ENCODE data around the gene PCDHB6. TPM values are rescaled to one million over a fixed set of nuclear protein-coding genes. Genes with fewer than 3 reads are reported as not detected.

The PCDHB6 gene
- 0.12 TPM in 1 of 2 replicates, not detected in the other for total RNA-seq

DNA sequence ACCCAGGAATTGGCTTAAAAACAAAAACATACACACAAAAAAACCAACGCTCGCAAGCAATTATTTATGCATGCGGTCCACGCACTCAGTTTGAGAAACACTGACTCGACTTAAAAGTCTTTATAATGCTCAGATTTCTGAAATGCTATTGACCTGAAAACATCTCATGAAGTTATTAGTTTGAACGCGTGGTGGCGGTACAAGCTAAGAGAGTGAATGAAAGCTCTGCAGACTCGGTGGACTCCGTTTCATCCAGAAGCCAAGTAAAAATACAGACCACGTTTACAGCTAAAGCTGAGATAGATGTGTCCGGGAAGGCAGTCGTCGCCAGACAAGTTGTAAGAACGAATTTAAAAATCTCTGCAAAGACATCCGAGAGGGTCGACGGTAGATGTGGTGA, at the start of gene PCDHB6:
Gene PCDHB6 (plus strand): TSS at position 246 of the 400 bp plus-strand sequence. CDS start 201 bp downstream, outside the sequence.

DNA sequence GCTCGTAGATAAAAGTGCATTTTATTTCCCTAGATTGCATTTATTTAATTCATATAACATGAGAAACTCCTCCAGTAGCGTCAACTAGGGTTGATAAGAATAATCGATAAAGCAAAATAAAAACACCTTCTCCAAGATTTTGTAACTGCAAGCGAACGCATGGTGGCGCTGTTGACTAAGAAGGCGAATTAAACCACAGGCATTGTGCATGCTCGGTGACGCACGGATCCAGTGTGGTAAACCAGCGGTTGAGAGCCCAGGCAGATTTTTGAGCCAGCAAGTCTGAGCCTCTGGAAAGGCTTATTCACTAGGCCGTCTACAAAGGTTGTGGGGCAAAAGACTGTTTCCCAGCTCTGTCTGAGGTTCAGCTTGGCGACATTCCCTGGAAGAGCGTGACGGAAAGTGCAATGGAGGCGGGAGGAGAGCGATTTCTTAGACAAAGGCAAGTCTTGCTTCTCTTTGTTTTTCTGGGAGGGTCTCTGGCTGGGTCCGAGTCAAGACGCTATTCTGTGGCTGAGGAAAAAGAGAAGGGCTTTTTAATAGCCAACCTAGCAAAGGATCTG, 49.5 kb upstream of the PCDHB6 start, which contains the start of gene PCDHB3:
Gene PCDHB3 (plus strand): TSS at position 231 of the 563 bp plus-strand sequence. CDS start 177 bp downstream, at position 408.

DNA sequence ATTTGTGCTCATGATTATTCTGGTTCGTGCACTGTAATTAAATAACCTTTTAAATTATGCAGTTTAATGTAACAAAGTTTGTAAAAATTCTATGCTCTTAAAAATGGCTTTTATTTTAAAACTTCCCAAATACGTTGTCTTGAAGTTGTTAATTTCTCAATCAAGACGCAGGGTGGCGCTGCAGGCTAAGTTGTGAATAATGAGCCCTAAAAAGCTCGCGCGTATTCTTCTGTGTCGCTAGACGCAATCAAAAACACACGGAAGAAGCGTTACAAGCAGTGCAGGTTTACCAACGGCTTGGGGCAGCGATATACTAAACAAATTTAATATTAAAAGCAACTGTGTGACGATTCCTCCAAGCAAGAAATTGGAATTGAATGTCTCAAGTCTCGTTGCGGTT, 28.3 kb upstream of the PCDHB6 start, which contains the start of gene PCDHB4:
Gene PCDHB4 (plus strand): TSS at position 256 of the 400 bp plus-strand sequence. CDS start 181 bp downstream, outside the sequence.

DNA sequence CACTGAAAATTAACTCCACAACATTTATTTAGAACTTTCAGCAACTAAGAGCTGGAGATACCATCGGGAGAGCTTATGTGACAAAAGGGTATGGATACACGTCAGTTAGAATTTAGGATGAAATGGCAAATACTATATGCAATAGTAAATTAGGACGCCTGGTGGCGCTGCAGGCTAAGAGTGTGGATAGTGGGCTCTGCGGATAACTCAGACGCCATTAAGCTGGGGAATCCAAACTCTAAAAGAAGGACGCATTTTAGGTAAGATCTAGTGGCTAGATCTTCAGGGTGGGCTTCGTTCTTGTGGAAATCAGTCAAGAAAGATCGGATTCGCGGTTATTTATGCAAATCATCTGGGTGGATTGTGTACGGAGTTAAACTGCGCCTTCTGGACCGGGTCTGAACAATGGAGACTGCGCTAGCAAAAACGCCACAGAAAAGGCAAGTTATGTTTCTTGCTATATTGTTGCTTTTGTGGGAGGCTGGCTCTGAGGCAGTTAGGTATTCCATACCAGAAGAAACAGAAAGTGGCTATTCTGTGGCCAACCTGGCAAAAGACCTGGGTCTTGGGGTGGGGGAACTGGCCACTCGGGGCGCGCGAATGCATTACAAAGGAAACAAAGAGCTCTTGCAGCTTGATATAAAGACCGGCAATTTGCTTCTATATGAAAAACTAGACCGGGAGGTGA, 14.7 kb upstream of the PCDHB6 start, which contains the start of gene PCDHB5:
Gene PCDHB5 (plus strand): TSS at position 177 of the 688 bp plus-strand sequence. CDS start 229 bp downstream, at position 406.

DNA sequence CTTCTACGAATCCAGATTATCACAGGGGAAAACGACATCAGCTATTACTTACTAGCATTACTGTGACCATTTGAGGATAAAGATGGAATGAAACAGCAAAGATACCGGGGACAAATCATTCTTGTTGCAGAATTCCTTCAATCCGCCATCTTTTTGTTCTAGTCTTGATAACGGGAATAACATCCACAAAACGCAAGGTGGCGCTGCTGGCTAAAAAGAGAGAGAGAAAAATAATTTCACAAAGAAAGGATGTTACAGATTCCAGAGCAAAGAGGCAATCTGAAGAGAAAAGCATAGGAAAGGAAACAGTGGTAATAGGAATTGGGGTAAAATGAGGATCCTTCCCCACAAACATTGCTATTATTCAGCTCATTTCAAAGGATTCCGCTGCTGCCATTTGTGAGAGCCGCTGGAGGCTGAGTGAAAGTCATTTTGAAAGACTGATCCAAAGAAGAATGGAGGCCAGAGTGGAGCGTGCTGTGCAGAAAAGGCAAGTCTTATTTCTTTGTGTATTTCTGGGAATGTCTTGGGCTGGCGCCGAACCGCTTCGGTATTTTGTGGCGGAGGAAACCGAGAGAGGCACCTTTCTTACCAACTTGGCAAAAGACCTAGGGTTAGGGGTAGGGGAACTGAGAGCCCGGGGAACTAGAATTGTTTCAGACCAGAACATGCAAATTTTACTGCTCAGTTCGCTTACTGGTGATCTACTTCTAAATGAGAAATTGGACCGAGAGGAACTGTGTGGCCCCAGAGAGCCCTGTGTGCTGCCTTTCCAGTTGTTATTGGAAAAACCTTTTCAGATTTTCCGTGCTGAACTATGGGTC, 22.7 kb downstream of the PCDHB6 start, which contains the start of gene PCDHB7:
Gene PCDHB7 (plus strand): TSS at position 264 of the 824 bp plus-strand sequence. CDS start 192 bp downstream, at position 456.

DNA sequence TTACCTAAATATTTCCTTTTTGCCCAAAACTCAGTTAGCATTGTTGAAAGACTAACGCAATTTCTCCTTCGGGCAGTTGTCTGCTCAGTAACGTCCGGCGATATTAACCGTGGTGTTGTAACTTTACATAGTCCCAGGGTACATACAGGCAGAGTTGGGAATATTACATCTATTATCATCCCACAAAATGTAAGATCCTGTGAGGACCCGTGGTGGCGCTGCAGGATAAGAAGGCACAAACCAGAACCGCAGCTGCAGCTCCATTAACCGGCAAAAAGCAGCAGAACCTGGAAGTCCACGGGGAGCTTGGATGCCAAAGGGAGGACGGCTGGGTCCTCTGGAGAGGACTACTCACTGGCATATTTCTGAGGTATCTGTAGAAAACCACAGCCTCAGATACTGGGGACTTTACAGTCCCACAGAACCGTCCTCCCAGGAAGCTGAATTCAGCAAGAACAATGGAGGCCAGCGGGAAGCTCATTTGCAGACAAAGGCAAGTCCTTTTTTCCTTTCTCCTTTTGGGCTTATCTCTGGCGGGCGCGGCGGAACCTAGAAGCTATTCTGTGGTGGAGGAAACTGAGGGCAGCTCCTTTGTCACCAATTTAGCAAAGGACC, 27.8 kb downstream of the PCDHB6 start, which contains the start of gene PCDHB8:
Gene PCDHB8 (plus strand): TSS at position 214 of the 615 bp plus-strand sequence. CDS start 245 bp downstream, at position 459.

DNA sequence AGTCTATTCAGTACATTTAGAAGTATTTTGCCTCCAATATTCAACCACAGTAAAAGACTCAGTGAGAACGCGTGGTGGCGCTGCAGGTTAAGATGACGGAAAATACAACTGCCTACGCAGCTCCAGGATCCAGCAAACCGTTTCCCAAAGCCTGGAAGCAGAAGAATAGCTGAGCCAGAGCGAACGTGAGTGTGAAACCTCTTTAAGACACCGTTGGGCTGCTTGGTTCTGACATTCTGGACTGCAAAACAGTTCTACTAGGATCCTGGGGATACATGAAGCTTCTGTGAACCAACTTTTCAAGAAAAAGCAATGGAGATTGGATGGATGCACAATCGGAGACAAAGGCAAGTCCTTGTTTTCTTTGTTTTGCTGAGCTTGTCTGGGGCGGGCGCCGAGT, 32.4 kb downstream of the PCDHB6 start, which contains the start of gene PCDHB16:
Gene PCDHB16 (plus strand): TSS at position 140 of the 400 bp plus-strand sequence. CDS start 173 bp downstream, at position 313.

DNA sequence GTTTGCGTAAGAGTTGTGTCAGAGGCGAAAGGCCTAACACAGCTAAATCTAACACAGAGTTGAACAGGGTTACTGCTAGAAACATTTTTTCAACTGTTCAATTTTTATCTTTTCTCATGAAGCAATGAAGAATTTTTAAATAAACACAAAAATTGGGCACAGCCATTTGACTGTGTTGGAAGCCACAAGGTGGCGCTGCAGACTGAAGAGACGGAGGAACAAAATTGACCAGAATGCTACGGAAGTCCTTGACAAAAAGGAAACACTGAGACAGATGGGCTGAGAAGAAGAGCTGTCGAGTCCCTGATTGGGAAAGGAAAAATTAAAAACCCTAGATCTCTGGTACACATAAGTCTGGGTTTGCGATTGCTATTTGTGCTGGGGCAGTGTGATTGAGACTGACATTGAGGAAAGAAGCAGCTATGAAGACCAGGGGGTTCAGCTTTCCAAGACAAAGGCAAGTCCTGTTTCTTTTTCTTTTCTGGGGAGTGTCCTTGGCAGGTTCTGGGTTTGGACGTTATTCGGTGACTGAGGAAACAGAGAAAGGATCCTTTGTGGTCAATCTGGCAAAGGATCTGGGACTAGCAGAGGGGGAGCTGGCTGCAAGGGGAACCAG, 37.1 kb downstream of the PCDHB6 start, which contains the start of gene PCDHB9:
Gene PCDHB9 (plus strand): TSS at position 265 of the 616 bp plus-strand sequence. CDS start 158 bp downstream, at position 423.

DNA sequence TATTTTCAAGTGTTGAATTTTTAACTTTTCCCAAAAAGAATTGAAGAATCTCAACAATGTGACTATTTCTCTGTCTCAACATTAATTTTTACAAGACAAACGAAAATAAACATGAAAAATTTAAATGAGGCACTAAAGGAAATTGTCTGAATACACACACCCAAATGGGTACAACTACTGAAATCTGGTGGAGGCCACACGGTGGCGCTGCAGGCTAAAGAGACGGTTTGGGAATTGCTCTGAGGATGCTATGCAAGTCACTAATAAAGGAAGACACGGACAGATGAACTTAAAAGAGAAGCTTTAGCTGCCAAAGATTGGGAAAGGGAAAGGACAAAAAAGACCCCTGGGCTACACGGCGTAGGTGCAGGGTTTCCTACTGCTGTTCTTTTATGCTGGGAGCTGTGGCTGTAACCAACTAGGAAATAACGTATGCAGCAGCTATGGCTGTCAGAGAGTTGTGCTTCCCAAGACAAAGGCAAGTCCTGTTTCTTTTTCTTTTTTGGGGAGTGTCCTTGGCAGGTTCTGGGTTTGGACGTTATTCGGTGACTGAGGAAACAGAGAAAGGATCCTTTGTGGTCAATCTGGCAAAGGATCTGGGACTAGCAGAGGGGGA, 42.4 kb downstream of the PCDHB6 start, which contains the start of gene PCDHB10:
Gene PCDHB10 (plus strand): TSS at position 244 of the 616 bp plus-strand sequence. CDS start 200 bp downstream, at position 444.

DNA sequence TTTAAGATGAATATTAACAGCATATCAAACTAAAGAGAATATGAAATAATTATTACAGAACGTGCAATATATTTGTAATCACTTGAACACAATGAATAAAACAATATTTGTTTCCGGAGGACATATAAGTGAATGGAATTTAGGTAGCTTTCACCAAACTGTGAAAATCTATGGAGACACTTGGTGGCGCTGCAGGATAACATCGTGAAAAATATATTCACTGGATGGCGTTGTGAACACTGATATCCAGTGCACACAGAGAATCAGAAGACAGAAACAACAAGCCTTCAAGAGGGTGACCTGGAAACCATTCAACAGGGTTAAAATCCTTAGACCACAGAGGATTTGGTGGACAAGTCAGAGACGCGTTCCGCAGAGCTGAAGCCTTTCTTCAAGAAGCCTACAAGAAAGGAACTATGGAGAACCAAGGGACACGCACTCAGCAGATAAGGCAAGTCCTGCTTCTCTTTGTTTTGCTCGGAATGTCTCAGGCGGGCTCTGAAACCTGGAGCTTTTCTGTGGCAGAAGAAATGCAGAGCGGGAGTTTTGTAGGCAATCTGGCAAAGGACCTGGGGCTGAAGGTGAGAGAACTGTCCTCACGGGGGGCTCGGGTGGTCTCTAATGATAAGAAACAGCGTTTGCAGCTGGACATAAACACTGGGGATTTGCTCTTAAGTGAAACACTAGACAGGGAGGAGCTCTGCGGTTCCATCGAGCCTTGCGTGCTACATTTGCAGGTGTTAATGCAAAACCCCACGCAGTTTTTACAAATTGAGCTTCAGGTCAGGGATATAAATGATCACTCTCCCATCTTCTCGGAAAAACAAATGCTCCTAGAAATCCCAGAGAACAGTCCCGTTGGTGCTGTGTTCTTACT, 49.7 kb downstream of the PCDHB6 start, which contains the start of gene PCDHB11:
Gene PCDHB11 (plus strand): TSS at position 269 of the 877 bp plus-strand sequence. CDS start 148 bp downstream, at position 417.

Other genes with a start within 250 kb of the PCDHB6 start
- gene PCDHAC1, start 223.8 kb upstream of the PCDHB6 start, total RNA-seq, result under 0.01 and 0.34 TPM in 2 replicates
- gene PCDHAC2, start 183.6 kb upstream of the PCDHB6 start, total RNA-seq, result 0.60 and 2.6 TPM in 2 replicates
- gene PCDHB1, start 98.7 kb upstream of the PCDHB6 start, total RNA-seq, result not detected in 2 replicates
- gene PCDHB2, start 55.4 kb upstream of the PCDHB6 start, total RNA-seq, result 0.09 and 0.93 TPM in 2 replicates
- 0.23 TPM in 1 of 2 replicates, not detected in the other for gene PCDHB3, start 49.6 kb upstream of the PCDHB6 start, total RNA-seq
- gene PCDHB4, start 28.2 kb upstream of the PCDHB6 start, total RNA-seq, result 0.35 and 0.94 TPM in 2 replicates
- 0.34 and 2.2 TPM in 2 replicates for gene PCDHB5, start 14.9 kb upstream of the PCDHB6 start, total RNA-seq
- gene PCDHB7, start 22.6 kb downstream of the PCDHB6 start, total RNA-seq, result 0.23 and 0.34 TPM in 2 replicates
- not detected in 2 replicates for gene PCDHB8, start 27.7 kb downstream of the PCDHB6 start, total RNA-seq
- under 0.01 and 1.1 TPM in 2 replicates for gene PCDHB16, start 32.3 kb downstream of the PCDHB6 start, total RNA-seq
- gene PCDHB9, start 37.1 kb downstream of the PCDHB6 start, total RNA-seq, result 0.23 and 0.43 TPM in 2 replicates
- 0.12 and 0.17 TPM in 2 replicates for gene PCDHB10, start 42.3 kb downstream of the PCDHB6 start, total RNA-seq
- 0.12 TPM in 1 of 2 replicates, not detected in the other for gene PCDHB11, start 49.6 kb downstream of the PCDHB6 start, total RNA-seq
- under 0.01 and 0.26 TPM in 2 replicates for gene PCDHB12, start 58.7 kb downstream of the PCDHB6 start, total RNA-seq
- gene PCDHB13, start 63.9 kb downstream of the PCDHB6 start, total RNA-seq, result 0.35 and 0.43 TPM in 2 replicates
- gene PCDHB14, start 73.3 kb downstream of the PCDHB6 start, total RNA-seq, result 0.70 TPM in 1 of 2 replicates, not detected in the other
- gene PCDHB15, start 95.3 kb downstream of the PCDHB6 start, total RNA-seq, result under 0.01 and 0.12 TPM in 2 replicates
- gene SLC25A2, start 154.0 kb downstream of the PCDHB6 start, total RNA-seq, result not detected in 2 replicates
- 34.3 and 45.5 TPM in 2 replicates for gene TAF7, start 170.7 kb downstream of the PCDHB6 start, total RNA-seq
- gene PCDHGA1, start 180.5 kb downstream of the PCDHB6 start, total RNA-seq, result 0.35 and 0.85 TPM in 2 replicates
- gene PCDHGA2, start 188.7 kb downstream of the PCDHB6 start, total RNA-seq, result 2.2 and 3.5 TPM in 2 replicates
- 1.8 and 4.4 TPM in 2 replicates for gene PCDHGA3, start 193.8 kb downstream of the PCDHB6 start, total RNA-seq
- gene PCDHGB1, start 200.0 kb downstream of the PCDHB6 start, total RNA-seq, result 0.82 and 0.94 TPM in 2 replicates
- 2.8 and 3.9 TPM in 2 replicates for gene PCDHGA4, start 205.0 kb downstream of the PCDHB6 start, total RNA-seq
- 0.77 and 3.3 TPM in 2 replicates for gene PCDHGB2, start 209.9 kb downstream of the PCDHB6 start, total RNA-seq
- gene PCDHGA5, start 214.1 kb downstream of the PCDHB6 start, total RNA-seq, result 0.68 and 2.1 TPM in 2 replicates
- 0.58 and 1.8 TPM in 2 replicates for gene PCDHGB3, start 220.2 kb downstream of the PCDHB6 start, total RNA-seq
- gene PCDHGA6, start 223.8 kb downstream of the PCDHB6 start, total RNA-seq, result 3.7 and 4.3 TPM in 2 replicates
- 4.4 and 5.1 TPM in 2 replicates for gene PCDHGA7, start 232.7 kb downstream of the PCDHB6 start, total RNA-seq
- 11.6 and 12.8 TPM in 2 replicates for gene PCDHGB4, start 237.6 kb downstream of the PCDHB6 start, total RNA-seq
- 0.70 and 1.4 TPM in 2 replicates for gene PCDHGA8, start 242.6 kb downstream of the PCDHB6 start, total RNA-seq
- gene PCDHGB5, start 247.9 kb downstream of the PCDHB6 start, total RNA-seq, result 19.2 and 23.3 TPM in 2 replicates